Melanocyte of skin (primary cell): ENCODE measurements around the gene INS. TPM values are rescaled to one million over a fixed set of nuclear protein-coding genes. Genes with fewer than 3 reads are reported as not detected.

Experiments used
- small RNA-seq, 2 donors: library from RNA; depleted of rRNA; stranded (forward); fragments of <200 nt; gene quantifications; one replicate each; pipeline ENCODE3, GENCODE V24; 2012
- total RNA-seq, 2 donors: library from RNA; depleted of rRNA; stranded (reverse); fragments of >200 nt; gene quantifications; 2 replicates each; pipeline ENCODE4 v1.2.3, GENCODE V29; 2012

Gene INS
- not detected for total RNA-seq

GRCh38 chr11:2160736-2161259 is at the start of gene INS:
Gene INS (minus strand): TSS chr11:2161209. CDS start chr11:2160971, 238 bp downstream.

GRCh38 chr11:2171591-2172003 is 10.6 kb upstream of the INS start, which contains the start of gene TH:
Gene TH (minus strand): TSS chr11:2171815. CDS start chr11:2171786, 29 bp downstream.

GRCh38 chr11:2139123-2139521 is 21.9 kb downstream of the INS start, which contains the start of gene IGF2:
Gene IGF2 (minus strand): TSS chr11:2139389. CDS start chr11:2135523, 3,866 bp downstream.

Small RNAs within 50 kb of the gene (small RNA-seq; reads per million reads assigned to genes)
- gene MIR4686 (0 reads per million in 2 donors), gene MIR483 (25.4 to 35.2 reads per million in 2 donors)

Other genes with a start within 250 kb of the INS start
- not detected for gene TNNT3, start 241.5 kb downstream of the INS start, total RNA-seq
- 100 to 1,000 TPM; 165 to 167 TPM for gene MRPL23, start 213.9 kb downstream of the INS start, total RNA-seq
- under 1 TPM; 0.33 to 0.34 TPM for gene H19, start 163.4 kb downstream of the INS start, total RNA-seq
- gene IGF2, start 21.8 kb downstream of the INS start, total RNA-seq = under 1 TPM; under 0.01 to 0.33 TPM
- not detected for gene TH, start 10.6 kb upstream of the INS start, total RNA-seq
- not detected for gene ASCL2, start 109.4 kb upstream of the INS start, total RNA-seq
- not detected for gene C11orf21, start 140.7 kb upstream of the INS start, total RNA-seq
- under 1 TPM in 1 of 2 donors, not detected in 1; 0.34 TPM for gene TSPAN32, start 140.8 kb upstream of the INS start, total RNA-seq
- gene CD81, start 216.1 kb upstream of the INS start, total RNA-seq = 100 to 1,000 TPM; 213 to 260 TPM
- gene TSSC4, start 239.5 kb upstream of the INS start, total RNA-seq = 10 to 100 TPM; 38.2 to 47.6 TPM